OCI-M2 (cell line): ENCODE measurements around the gene CAMK2D.

ENCODE experiments used
- DNase-seq: peaks from one replicate; lab custom pipeline; 2025; ENCODE audit not compliant: unreplicated experiment; lab: John Stamatoyannopoulos, UW

The CAMK2D gene

DNA sequence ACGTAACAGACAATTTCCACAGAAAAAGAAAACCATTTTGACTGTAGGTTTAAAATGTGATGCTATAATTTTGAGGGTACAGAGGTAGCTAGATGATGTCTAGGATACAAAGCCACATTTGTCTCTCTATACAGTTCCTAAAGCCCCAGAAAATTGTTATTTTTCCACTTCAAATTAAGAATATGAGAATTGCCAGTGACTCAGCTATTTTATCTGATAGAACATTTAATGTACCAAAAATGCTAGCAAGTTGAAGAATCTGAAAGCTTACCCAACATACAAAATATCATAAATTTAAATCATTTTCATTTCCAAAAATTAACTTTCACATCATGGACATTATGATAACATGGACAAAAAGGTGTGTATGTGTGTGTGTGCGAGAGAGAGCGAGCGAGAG lies 148.0 kb downstream of the CAMK2D start:
- DNase-seq: no peak

DNA sequence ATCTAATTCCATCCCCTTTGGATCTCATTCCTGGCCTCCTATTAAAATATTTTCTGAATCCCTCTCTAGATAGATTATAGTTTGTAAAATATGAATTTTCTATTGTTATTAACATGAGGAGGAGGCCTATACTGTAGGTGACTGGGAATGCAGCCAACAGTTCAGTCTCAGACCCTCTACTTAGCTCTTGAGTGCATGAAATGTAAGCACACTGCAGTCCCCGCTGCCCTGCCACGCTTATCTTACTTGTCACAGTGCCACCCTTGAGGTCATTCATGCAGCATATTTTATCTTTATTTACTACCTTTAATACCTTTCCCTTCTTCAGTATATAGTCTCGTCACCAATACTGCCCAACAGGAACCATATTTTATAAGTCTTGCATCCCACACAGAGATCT lies 151.0 kb downstream of the CAMK2D start:
- no peak for DNase-seq

DNA sequence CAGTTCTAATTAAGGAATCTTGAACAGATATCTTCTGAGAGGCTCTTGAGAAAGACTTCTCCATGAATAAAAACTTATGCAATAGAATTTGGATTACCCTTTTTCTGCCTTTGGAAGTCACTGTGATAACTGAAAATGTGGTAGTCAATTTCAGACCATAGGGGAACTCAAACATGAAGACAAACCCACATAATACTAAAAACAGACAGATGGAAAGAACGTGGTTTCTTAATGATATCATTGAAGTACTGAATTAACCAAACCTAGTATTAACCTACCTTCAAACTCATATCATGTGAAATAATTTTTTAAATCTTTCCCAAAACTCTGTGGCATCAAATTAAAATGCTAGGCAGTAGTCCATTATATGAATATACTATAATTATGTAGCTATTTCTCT lies 153.5 kb downstream of the CAMK2D start:
- no peak for DNase-seq

DNA sequence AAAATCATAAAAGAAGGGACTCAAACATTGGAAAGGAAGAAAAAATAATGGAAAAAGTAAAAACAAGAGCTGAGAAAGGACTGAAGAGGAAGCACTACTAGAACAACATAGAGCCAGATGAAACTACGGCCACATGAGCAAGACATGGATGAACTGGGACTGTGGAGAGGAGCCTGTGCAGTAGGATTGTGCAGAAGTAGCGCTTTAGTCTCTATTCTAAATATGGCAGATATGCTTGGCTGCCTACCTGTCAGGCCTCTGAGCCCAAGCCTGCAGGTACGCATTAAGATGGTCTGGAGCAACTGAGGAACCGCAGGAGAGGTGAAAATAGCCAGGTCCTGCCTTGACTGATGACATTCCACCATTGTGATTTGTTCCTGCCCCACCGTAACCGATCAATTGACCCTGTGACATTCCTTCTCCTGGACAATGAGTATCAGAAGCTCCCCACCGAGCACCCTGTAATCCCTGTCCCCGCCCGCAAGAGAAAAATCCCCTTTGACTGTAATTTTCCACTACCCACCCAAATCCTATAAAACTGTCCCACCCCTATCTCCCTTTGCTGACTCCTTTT lies 154.3 kb downstream of the CAMK2D start:
- DNase-seq: no peak

DNA sequence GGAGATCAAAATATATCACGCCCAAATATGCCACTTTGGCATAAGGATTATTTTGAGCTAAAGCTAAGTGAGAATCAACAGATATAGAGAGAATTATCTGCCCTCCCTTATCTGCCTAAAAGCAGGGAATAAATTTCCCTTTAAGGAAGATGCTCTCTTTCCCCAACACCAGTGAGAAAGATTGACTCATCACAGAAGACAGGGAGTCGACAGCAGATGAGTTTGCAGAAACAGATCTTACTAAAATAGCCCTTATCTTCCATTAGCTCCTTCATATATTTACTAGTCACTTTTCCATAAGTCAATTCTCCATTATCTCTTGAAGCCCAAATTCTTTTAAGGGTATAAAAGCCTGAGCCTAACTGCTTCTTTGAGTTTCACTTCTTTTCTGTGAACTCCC lies 156.6 kb downstream of the CAMK2D start:
- DNase-seq: no peak

DNA sequence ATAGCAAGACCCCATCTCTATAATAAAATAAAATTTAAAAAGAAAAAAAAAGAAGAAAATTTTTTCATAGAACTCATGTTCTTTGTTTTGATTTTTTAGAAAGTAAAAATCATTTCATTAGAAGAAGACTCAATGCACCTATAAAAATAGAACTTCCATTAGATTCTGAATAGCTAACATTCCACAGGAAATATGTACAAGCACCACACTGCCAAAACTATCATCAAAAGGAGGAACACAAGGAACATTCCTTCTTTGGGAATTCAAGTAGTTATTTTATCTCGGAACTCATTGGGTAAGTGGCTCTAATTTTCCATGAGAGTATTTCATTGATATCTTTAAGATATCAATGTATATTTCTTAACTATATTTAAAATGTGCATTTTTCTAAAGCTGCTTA lies 157.6 kb downstream of the CAMK2D start:
- no peak for DNase-seq

DNA sequence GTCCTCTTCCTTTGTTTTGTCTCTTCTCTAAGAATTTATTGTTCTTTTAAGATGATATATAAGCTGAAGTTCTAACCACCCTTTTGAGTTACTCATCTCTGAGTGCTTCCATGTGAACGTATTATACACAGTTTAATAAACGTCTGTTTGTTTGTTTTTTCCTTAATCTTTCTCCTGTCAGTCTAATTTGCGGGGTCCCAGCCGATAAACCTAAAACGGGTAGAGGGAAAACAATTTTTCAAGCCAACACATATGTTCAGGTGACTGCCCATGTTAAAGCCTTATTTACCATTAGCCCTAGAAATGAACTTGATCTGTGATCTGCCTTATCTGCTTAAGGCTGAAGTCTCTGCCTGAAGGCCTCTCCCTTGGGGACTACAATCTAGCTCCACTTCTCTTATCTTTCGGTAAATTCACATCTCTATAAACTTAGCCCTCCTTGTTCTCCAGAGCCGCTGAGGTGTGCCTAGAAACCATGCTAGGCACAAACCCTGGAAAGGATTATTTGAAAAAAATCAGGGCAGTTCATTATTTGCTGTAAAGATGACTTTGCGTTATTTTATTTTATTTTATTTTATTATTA lies 158.8 kb downstream of the CAMK2D start:
- DNase-seq: no peak

DNA sequence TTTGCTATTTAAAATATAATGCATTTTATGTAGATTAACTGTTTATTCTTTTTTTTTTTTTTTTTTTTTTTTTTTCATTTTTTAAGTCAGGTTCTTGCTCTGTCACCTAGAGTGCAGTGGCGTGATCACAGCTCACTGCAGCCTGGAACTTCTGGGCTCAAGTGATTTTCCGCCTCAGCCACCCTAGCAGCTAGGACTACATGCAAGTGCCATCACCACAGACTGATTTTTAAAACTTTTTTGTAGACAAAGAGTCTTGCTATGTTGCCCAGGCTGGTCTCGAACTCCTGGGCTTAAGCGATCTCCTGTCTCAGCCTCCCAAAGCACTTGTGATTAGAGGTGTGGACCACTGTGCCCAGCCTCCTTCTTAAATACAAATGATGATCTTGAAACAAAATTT lies 159.9 kb downstream of the CAMK2D start:
- DNase-seq: no peak

DNA sequence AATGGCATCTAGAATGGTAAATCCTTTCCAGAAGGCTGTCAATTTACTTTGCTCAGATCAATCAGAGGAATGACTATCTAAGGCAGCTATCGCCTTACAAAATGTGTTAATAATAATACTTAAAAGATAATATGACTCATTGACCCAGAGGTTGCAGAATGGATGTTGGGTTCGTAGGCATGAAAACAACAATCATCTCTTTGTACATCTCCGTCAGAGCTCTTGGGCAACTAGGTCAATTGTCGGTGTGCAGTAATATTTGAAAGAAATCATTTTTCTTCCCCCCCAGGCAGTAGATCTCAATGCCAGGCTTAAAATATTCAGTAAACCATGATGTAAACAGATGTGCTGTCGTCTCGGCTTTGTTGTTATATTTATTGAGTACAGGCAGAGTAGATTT lies 165.1 kb downstream of the CAMK2D start:
- no peak for DNase-seq

DNA sequence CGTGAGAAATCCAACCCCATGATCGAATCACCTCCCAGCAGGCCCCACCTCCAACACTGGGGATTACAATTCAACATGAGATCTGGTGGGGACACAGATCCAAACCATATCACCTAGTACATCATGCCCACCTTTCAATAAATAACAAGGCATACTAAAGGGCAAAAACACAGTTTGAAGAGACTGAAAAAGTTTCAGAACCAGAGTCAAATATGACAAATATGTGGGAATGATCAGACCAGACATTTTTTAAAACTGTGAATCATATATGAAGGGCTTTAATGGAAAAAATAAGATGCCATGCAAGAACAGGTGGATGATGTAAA lies 167.3 kb downstream of the CAMK2D start:
- no peak for DNase-seq

DNA sequence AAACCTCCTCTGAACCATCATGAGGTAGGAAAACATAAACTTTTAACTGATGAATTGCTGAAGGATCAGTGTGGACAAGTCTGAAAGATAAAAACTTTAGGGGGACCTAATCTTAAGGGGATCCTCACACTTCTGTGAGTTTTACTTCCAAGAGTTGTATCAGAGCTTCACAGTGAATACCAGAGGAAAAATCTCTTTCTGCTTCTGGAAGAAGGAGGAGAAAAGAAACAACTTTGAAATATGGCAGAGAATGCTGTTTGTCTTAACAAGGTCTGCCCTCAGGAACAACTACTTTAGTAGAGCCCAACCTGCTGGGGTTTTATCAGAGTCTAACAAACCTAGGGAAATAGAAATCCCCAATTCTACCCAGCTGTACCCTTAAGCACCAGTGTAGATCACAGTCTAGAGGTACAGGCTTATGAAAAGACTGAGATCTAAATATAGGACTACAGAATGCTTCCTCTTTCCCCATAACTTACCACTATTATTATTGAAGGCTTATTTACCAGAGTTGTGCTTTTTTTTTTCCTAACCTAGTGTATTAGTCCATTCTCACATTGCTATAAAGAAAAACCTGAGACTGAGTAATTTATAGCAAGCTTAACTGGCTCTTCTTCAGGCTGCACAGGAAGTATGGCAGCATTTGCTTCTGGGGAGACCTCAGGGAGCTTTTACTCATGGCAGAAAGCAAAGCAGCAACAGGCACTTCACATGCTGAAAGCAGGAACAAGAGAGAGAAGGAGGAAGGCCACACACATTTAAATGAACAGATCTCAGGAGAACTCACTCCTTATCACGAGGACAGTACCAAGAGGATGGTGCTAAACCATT lies 167.9 kb downstream of the CAMK2D start:
- DNase-seq: no peak

DNA sequence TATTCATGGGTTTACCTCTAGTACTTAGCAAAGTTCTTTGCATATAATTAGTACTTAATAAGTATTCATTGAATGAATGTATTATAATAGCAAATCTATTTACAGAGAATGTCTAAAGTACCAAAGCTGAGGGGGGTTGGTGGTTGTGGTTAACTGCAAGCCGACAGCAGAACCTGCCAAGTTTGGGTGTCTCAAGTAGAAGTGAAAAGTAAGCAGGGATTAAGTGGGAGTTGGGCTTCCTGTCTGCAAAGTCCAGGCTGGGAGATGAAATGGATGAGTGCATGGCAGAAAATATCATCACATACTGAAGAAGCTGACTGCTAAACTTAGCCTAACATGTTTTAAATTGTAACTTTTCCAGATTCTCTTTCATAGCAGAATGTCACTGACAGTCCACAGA lies 169.6 kb downstream of the CAMK2D start:
- no peak for DNase-seq

DNA sequence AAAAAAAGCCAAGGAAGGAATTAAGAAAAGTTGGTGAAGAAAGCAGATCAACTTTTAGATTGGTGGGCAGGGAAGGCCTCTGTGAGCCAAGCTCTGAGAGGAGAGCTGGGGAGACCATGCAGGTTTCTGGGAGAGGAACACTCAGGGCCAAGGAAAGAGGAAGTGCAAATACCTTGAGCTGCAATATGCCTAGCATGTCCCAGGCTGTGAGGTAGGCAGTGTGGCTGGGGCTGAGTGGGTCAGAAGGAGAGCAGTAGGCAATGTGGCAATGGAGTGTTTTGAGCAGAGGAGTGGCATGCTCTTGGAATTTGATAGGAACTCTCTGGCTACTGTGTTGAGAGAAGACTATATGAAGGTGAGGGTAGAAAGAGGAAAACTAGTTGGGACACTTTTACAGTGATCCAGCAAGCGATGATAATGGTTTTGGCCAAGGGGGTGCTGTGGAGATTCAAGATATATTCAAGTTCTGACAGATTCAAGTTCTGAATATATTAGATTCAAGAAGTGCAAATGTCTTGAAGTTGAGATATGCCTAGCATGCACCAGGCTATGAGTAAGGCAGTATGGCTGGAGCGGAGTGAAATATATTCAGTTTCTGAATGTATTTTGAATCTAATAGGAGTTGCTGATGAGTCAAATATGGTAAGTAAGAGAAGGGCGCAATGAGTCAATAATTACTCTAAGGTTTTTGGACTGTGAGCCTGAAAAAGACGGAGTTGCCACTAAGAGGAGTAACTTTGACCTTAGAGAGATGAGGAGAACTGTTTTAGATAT lies 172.5 kb downstream of the CAMK2D start:
- DNase-seq: no peak

DNA sequence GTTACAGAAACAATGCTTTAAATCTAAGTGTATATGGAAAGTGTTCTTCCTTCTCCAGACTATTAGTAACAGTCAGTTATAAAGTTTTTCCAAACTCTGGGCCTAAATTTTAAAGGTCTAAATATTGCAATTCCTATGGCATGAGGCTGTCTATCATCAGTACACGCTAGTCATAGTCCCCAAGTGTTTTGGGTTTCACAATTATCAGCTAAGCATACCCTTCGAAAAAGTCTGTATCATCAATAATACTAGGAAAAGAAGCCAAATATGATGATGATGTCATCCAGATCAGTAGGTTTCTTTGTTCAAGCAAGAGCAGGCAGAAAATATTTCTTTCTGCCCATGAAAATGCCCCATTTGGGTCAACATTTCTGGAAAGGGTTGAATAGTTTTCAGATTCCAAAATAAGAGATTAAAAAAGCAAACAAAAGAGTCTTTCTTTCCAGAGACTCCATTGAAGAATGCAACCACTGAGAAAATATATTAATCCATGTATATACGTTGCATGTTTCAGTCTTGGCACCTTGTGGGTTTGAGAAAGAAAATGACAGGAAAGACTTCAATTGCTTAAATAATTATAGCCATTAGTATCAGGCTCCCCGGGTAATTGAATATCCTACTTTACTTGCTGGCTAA lies 173.8 kb downstream of the CAMK2D start:
- DNase-seq: no peak

DNA sequence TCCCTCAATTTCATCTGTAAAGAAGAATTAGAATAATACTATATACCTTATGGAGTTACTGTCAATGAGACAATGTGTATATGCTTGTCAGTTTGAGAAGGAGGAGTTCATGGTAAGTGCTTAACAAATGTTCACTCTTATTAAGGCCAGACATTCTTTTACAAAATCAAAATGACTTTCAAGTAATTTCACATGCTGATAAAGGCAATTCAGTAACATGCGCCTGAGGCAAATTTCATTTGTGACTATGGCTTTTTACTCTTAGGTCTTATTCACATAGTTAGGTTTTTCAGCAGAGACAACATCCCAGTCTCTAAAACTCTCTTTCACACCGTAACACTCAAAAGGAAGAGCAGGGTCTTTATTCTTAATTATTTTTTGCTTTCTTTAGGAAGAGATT lies 174.4 kb downstream of the CAMK2D start:
- DNase-seq: no peak

DNA sequence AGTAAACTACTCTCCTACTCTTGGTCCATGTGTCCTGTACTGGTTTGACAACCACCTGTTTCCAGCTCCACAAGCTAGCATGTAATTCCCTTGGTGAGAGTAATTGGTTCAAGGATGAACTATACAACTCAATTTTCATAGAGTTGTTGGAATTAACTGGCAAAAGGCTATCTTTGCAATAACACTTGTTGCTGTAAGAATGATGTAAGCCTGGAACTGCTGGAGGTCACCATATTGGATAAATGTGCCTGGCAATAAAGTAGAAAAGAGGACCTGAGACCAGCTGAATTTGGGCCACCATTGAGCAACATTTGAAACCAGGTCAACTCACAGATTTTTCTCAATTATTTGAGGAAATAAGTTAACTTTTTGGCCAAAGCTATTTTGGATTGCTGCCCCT lies 175.5 kb downstream of the CAMK2D start:
- no peak for DNase-seq

DNA sequence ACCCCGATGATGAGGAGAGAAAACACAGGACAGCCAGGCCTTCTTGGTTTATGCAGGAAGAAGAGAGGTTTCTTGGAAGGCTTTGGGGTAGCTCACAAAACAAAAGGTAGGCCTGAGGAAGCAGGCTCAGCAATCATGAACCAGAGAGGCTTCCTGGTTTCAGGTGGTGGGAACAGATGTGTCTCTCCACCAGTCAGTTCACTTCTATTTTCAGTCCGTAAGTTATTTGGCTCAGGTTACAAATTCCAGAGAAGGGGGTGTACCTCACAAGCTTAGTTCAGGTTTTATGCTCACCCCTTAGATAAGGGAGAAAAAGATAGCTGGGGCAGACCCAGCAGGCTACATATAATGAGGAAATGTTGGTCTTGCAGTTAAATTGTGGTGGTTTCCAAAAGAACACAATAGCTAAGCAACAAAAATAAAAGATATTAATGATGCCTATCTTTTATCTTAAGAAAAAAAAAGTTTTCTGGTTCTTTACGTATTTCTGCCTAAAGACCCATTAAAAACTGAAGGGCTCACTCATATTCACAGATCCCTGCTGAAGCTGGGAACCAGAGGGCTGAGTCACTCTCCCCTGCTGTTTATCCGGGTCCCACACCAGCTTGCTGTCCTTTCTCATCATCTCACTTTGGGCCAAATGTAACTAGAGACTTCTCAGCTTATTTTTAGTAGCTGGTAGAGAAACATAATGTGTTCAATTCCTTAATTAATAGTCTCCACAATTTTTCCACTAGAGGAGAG lies 177.0 kb downstream of the CAMK2D start:
- peak; percentile 8 for DNase-seq

DNA sequence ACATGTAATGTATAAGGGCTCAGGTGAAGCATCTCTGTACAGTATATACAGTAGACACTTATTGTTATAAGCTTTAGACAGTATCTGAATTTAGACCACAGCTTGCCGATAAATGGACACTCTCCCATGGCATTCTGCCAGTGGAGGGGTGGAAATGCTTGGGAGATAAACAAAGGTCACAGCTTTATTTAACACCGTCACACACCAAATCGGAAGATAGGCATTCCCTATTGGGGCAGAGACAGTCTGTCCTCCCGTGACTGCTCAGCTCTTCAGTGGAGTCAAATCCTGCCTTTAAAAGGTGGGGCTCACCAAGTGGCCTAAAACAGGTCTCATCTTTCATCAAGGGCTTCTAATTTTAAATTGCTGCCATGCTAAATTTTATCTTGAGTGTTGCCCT lies 178.8 kb downstream of the CAMK2D start:
- no peak for DNase-seq

DNA sequence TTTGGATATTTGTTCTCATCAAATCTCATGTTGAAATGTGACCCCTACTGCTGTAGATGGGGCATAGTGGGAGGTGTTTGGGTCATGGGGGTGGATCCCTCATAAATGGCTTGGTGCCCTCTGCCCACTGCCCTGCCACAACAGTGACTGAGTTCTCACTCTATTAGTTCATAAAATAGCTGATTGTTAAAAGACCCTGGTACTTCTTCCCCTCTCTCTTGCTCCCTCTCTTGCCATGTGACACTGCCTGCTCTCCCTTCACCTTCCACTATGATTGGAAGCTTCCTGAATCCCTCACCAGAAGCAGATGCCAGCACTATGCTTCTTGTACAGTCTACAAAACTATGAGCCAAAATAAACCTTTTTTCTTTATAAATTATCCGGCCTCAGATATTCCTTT lies 182.2 kb downstream of the CAMK2D start:
- DNase-seq: no peak

DNA sequence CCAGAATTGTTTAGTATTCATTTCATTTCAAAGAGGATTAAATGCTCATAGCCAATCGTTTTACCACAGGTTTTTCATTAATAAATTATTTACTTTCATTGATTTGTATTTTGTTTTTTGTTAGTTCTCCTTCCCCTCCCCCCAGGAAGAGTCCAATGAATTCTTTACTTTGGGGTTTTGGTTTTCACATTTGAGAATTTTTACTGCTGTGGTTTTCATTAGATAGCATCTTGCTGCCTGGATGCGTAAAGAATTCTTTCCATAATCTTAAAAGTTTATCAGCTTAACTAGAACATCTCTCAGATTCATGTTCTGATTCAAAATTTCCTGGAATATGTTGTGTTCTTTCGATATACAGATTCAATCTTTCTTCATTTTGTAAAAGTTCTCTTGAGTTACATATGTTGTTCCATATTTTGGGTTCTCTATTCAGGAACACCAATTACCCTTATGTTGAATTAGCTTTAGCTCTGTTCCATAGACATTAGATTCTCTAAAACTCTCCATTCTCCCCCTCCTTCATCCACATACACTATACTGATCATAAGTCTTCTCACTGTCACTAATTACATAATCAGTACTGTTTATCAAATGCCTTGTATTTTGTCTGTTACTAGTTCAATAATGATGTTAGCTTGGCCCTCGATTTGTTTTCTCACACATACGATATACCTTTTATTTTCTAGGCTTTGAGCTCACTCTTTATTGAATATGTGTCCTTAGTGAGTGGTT lies 184.4 kb downstream of the CAMK2D start:
- no peak for DNase-seq
